Activated naive CD4-positive, alpha-beta T cell treated with anti-CD3 and anti-CD28 coated beads for 36 hours (primary cell): ENCODE results near the gene PERP. TPM values are rescaled to one million over a fixed set of nuclear protein-coding genes. Genes with fewer than 3 reads are reported as not detected.
A peak's percentile ranks its signal among the peaks of the same experiment; 100 is the strongest.

ENCODE experiments used
- CTCF ChIA-PET: fragments of 350-600 bp; sonication (Branson Sonifier 250); formaldehyde crosslinking; loops from one replicate; lab custom pipeline; 2021; ENCODE audit warnings: antibody characterized with exemption; lab: Charles Lee
- DNase-seq: peaks from one replicate; pipeline ENCODE4 v3.0.0-alpha.2; 2020
- H3K27ac Mint-ChIP-seq: one replicate; pipeline ENCODE4 v1.8.0; 2021; ENCODE audit warnings: mild to moderate bottlenecking, mixed read lengths
- H3K27me3 Mint-ChIP-seq: one replicate; pipeline ENCODE4 v1.8.0; 2021; ENCODE audit warnings: low read depth, mixed read lengths
- H3K36me3 Mint-ChIP-seq: one replicate; pipeline ENCODE4 v1.8.0; 2021; ENCODE audit warnings: low read depth, mixed read lengths
- H3K4me1 Mint-ChIP-seq: one replicate; pipeline ENCODE4 v1.8.0; 2021; ENCODE audit warnings: low read depth, mixed read lengths
- H3K4me3 Mint-ChIP-seq: one replicate; pipeline ENCODE4 v1.8.0; 2021; ENCODE audit warnings: mild to moderate bottlenecking, moderate library complexity, mixed read lengths
- H3K9me3 Mint-ChIP-seq: one replicate; pipeline ENCODE4 v1.8.0; 2021; ENCODE audit warnings: mixed read lengths
- intact Hi-C: fragments of 100-400 bp; cut with micrococcal nuclease; formaldehyde crosslinking; loops from one replicate; pipeline ENCODE4 v1.15.1; 2023
- total RNA-seq, 2 experiments: library from RNA; stranded (reverse); gene quantifications; one replicate each; pipeline ENCODE4 v1.2.3, GENCODE V29; 2021

PERP gene
- total RNA-seq, 2 experiments from 2014 or later, result 4.3 to 4.4 TPM

DNA sequence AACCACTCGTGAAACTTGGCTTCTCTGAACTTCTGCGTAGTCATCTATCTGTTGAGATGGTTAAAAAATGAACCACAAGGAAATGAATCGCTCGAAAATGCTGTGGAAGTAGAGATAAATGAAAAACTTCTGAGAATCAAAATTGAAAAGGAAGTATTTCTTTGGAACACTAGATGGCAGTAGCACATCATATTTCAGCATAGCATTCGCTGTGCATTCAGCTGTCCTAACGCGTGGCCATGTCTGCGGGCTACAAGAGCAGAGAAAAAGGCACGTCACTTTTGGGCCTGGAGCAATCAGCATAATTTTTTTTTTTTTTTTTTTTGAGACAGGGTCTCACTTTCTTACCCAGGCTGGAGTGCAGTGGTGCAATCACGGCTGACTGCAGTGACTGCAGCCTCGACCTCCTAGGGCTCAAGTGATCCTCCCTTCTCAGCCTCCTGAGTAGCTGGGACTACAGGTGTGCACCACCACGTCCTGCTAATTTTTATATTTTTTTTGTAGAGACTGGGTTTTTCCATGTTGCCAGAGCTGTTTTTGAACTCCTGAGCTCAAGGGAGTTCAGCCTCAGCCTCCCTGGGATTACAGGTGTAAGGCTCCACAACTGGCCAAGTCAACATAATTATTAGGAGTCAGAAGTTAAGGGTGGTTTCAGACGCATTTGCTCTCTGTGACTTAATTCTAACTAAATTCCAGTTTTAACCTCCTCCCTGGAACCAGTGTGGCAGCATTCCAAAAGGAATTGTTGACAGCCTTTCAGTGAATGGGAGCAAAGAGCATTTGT lies 8.8 kb upstream of the PERP start:
- H3K36me3 Mint-ChIP-seq, result no peaks in the 10 kb centered on the region
- H3K27ac Mint-ChIP-seq, result no peak overlapping the region
- peak; percentile 60 for DNase-seq
- CTCF ChIA-PET, result interaction anchor here (0.6 to 4.1 kb wide), 43 partner anchors 8 to 655 kb away, joined by 3 to 47 read pairs (median 4); partner anchors contain the start of genes HEBP2 and PERP
- H3K27me3 Mint-ChIP-seq, result peaks cover 12% of the 10 kb centered on the region
- H3K4me1 Mint-ChIP-seq, result peaks cover 6% of the 10 kb centered on the region
- no peak overlapping the region for H3K4me3 Mint-ChIP-seq
- intact Hi-C loops, result loop anchor here (1.0 to 10.0 kb wide), 8 partner anchors 45 to 869 kb away; partner anchors contain the start of genes ARFGEF3 and REPS1
- H3K9me3 Mint-ChIP-seq, result no peaks in the 10 kb centered on the region

DNA sequence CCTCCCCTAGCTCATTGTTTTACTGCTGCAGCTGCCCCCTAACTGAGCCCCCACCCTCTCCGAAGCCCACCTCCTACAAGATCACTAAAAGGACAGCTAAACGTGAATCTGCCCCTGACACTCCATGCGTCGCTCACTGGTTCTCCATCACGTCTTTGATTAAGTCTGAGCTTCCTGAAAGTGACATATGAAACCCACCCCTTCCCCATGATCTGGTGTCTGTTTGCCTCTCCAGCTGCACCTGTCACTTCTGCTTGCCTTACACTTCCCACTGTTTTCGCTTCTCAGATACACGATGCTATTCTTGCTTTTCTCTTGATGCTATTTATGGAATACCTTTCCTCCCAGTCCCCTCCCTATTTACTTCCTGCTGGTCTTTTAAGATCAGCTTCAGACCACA lies 8.0 kb upstream of the PERP start:
- CTCF ChIA-PET, result interaction anchor here (0.7 to 4.1 kb wide), 25 partner anchors 9 to 649 kb away, joined by 3 to 47 read pairs (median 5); partner anchors contain the start of genes HEBP2 and PERP
- Mint-ChIP-seq H3K4me1 (peaks cover 6% of the 10 kb centered on the region), H3K4me3 (no peak overlapping the region), H3K36me3 (no peaks in the 10 kb centered on the region), H3K9me3 (no peaks in the 10 kb centered on the region), H3K27me3 (peaks cover 12% of the 10 kb centered on the region), H3K27ac (no peak overlapping the region)
- intact Hi-C loops, result loop anchor here (10.0 kb wide), 1 partner anchor 870 kb away; the partner anchor contains the start of gene REPS1
- no peak for DNase-seq

DNA sequence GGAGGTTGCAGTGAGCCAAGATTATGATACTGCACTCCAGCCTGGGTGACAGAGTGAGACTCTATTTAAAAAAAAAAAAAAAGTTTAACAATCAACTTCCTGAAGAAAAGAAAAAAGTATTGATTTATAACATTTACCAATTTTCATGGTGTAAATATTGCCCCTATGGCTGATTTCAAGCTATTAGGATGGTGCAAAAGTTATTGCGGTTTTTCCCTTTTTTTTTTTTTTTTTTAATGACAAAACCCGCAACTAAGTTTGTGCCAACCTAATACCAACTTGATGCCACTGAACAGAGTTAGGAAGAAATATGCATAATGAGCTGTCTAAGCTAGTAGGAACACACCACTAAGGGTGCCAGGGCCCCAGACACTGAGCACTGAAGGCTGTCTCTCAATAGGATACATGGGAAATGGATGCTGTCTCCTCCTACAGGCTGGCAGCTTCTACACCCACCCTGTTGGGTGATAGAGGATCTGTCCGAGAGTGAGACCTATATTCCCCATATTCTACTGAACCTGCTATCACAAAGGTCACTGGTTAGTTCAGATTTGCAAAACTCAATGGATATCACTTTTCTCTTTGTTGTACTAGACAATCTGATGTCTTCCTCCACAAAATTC lies 6.5 kb upstream of the PERP start:
- Mint-ChIP-seq H3K4me1 (peaks cover 10% of the 10 kb centered on the region), H3K27me3 (peaks cover 17% of the 10 kb centered on the region), H3K36me3 (no peaks in the 10 kb centered on the region), H3K27ac (no peak overlapping the region), H3K4me3 (no peak overlapping the region), H3K9me3 (no peaks in the 10 kb centered on the region)
- intact Hi-C loops, result loop anchor here (10.0 kb wide), 1 partner anchor 871 kb away; the partner anchor contains the start of gene REPS1
- DNase-seq, result no peak
- CTCF ChIA-PET, result interaction anchor here (0.6 to 4.1 kb wide), 7 partner anchors 142 to 1345 kb away, joined by 3 to 38 read pairs (median 5); no protein-coding TSS in a partner anchor

DNA sequence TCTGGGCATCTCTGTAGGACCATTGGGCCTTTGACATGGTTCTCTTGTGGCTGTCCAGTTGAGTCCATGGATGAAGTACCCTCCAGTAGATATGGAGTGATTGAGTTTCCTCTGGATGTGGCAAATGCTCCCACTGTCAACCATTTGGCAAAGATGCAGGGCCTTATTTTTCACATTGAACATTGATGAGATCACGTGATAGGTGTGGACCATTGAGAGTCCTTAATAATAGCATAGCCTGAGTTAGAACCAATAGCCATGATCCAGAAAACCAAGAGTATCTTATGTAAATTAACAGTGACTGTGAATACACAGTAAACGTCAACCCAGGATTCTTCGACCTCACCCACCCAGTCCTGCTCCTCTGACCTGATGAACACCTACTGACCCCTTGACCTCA lies 3.0 kb upstream of the PERP start:
- intact Hi-C loops, result loop anchor here (10.0 kb wide), 1 partner anchor 875 kb away; the partner anchor contains the start of gene REPS1
- CTCF ChIA-PET, result interaction anchor here (2.8 kb wide), 1 partner anchor 109 kb away, joined by 35 read pairs; no protein-coding TSS in a partner anchor

DNA sequence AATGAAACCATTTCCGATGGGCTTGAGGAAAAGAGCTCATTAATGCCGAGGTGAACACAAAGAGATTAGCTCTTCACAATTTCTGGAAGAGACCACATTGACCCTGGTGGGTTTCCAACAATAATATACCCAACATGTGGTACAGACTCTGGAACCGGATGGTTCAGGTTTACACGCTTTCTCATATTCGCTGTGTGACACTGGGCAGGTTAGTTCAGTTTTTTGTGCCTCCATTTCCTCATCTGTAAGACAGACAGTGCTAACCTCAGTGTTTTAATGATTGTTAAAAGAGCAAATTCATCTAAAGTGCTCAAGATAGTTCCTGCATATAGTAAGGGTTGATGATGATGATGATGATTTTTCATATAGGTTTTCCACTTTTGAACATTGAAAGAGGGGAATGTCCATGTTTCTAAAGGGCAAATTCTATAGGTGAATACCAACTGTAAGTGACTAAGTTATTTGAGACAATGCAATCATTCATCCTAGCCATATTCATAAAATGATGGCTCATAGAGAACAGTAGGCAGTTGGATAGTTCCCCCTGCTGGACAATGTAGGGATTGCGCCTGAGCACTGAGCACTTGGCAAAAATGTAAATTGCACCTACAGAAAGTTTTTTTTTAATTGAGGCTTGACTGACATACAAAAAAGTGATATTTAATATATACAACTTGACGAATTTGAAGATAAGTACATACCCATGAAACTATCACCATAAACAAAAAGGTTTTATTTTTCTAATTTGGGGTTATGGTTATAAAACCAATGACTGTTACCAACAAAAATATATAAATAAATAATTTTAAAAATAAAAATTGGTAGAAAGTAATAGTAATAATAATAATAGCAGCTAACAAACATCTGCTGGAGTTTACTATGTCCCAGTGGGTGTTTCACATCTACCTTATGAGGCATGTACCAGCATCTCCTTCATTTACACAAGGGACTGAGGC lies 2.1 kb upstream of the PERP start:
- peak; percentile 93 for DNase-seq
- Mint-ChIP-seq H3K27me3 (peaks cover 30% of the 10 kb centered on the region), H3K4me3 (no peak overlapping the region), H3K9me3 (no peaks in the 10 kb centered on the region), H3K4me1 (peaks cover 19% of the 10 kb centered on the region), H3K36me3 (no peaks in the 10 kb centered on the region), H3K27ac (no peak overlapping the region)
- intact Hi-C loops, result loop anchor here (1.0 to 10.0 kb wide), 13 partner anchors 103 to 839 kb away; partner anchors contain the start of genes HEBP2 and OLIG3
- CTCF ChIA-PET, result interaction anchor here (0.6 to 2.8 kb wide), 12 partner anchors 8 to 614 kb away, joined by 3 to 35 read pairs (median 4); no protein-coding TSS in a partner anchor

More for the DNA sequence above, 3.0 kb upstream of the PERP start:
- Mint-ChIP-seq H3K36me3 (no peaks in the 10 kb centered on the region), H3K27me3 (peaks cover 33% of the 10 kb centered on the region), H3K9me3 (no peaks in the 10 kb centered on the region), H3K4me1 (peaks cover 19% of the 10 kb centered on the region), H3K27ac (no peak overlapping the region), H3K4me3 (no peak overlapping the region)
- no peak for DNase-seq

DNA sequence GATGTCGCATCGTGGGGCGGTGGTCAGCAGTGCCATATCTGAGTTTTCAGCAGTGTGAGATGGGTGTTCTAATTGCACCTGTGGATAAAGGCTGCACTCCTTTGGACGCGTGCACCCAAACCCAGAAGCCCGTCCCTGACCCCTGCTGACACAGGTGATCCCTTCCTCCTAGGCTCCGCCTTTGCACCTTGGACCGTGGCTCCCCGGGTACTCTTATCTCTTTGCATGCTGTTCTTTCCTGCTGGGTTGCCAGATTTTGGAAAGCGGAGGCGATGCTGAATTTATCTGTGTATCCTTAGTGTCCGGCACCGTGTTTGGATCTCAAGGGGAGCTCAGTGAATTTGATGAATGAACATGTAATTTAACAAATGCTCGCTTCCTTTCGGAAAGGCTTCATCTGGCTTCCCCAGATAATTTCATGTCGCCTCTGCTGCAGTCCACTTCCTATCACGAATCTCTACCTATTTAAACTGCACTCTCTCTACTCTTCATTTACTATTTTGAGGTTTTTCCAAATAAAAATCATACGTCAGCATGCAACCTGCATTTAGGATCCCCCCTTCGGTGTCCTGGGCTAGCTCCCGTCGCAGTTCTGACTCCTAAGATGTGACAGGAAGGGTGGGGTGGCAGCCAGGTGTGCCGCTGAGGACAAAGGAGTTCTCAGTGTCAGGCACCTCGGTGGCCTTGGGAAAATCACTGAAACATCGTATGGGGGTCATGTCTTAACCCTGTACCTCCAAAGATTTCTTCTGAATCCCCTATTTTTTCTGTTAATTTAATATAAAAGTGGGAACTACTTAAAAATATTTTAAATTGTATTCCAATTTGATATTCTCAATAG lies 753 bp upstream of the PERP start:
- CTCF ChIA-PET, result interaction anchor here (0.7 to 2.8 kb wide), 11 partner anchors 7 to 404 kb away, joined by 3 to 35 read pairs (median 4); no protein-coding TSS in a partner anchor
- DNase-seq, result peak; percentile 35
- Mint-ChIP-seq H3K36me3 (no peaks in the 10 kb centered on the region), H3K4me3 (peak overlapping the region; percentile 79), H3K4me1 (peaks cover 19% of the 10 kb centered on the region), H3K27me3 (peaks cover 35% of the 10 kb centered on the region), H3K27ac (peak overlapping the region; percentile 22), H3K9me3 (no peaks in the 10 kb centered on the region)
- intact Hi-C loops, result loop anchor here (1.0 to 10.0 kb wide), 10 partner anchors 158 to 837 kb away; partner anchors contain the start of genes HEBP2 and OLIG3

DNA sequence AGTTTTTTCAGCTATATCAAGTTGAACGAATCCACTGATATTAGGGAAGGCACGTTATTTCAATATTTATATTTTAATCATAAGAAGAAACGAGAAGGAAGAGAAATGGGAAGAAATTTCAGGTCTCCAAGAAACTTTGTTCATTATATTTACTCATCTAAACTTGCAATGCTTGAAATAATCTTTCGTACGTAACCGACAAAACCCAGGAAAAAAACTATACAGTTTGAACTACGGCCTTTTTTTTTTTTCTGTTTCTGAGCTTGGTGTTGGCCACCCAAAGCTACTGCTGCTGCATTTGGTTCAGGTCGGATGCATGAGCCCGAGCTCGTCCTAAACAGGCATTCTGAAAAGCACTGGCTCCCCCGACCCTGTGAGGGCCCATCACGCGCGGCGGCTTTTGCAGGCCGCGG lies 548 bp downstream of the PERP start:
- DNase-seq, result no peak
- CTCF ChIA-PET, result interaction anchor here (0.6 to 3.0 kb wide), 5 partner anchors 9 to 409 kb away, joined by 3 to 26 read pairs (median 12); no protein-coding TSS in a partner anchor
- Mint-ChIP-seq H3K36me3 (no peaks in the 10 kb centered on the region), H3K27ac (no peak overlapping the region), H3K9me3 (no peaks in the 10 kb centered on the region), H3K4me1 (peaks cover 19% of the 10 kb centered on the region), H3K4me3 (peak overlapping the region; percentile 83), H3K27me3 (peaks cover 35% of the 10 kb centered on the region)
- intact Hi-C loops, result loop anchor here (1.0 to 10.0 kb wide), 8 partner anchors 156 to 762 kb away; partner anchors contain the start of gene OLIG3

DNA sequence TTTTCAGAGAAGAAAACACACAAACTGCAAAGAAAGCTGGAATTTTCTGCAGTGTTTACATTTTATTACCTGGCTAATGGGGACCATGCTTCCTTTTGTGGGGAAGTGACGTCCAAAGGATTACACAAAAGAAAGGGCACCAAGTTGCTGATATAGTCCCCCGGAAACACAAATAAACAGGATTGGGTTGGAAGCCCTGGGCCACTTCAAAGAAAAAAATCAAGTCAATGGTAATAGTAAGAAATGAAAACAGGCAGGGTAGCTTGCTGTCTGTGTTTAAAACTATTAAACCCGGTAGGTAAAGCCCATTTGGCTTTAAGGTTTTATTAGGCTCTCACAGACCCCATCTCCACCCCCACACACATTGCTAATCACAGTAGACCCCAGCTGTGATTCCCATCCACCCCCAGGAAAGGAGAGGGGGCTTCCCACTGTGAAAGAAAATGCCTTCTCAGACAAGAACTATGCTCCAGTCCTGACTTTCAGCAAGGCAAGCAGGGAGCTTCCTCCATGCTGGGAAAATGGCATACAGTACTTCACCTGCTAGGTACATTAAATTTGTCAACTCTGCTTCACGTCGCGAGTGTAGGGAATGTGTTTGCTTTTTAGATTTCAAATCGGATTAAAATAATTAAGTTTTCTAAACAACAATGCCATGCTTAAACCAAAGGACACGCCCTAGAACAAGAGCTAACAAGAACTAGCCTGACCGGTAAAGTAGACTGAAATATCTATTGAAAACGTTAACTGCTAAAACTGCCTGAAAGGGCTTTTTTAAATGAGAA lies 1.1 kb downstream of the PERP start:
- intact Hi-C loops, result loop anchor here (2.0 to 10.0 kb wide), 6 partner anchors 165 to 761 kb away; partner anchors contain the start of gene OLIG3
- CTCF ChIA-PET, result interaction anchor here (0.6 to 3.0 kb wide), 7 partner anchors 10 to 614 kb away, joined by 3 to 26 read pairs (median 4); no protein-coding TSS in a partner anchor
- no peak for DNase-seq
- H3K4me3 Mint-ChIP-seq, result peak overlapping the region; percentile 83
- no peaks in the 10 kb centered on the region for H3K36me3 Mint-ChIP-seq
- no peak overlapping the region for H3K27ac Mint-ChIP-seq
- H3K4me1 Mint-ChIP-seq, result peaks cover 19% of the 10 kb centered on the region
- H3K27me3 Mint-ChIP-seq, result peaks cover 35% of the 10 kb centered on the region
- H3K9me3 Mint-ChIP-seq, result no peaks in the 10 kb centered on the region

DNA sequence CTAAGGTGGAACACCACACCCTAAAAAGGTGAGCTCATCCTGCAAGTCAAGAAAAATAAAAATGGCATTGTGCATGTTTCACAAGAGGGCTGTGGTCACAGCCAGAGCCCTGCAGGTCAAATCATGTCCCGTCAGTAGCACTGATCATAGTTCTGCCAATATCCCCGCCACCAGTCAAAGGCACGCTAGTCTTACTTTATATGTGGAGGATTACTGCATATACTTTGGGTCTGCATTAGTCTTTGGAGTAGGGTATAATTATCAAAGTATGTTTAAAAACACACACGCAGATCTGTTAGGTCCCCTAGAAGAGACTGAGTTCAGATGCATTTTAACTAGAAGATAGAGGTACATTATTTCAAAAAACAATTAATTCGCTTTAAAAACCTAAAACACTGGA lies 1.8 kb downstream of the PERP start:
- CTCF ChIA-PET, result interaction anchor here (0.6 to 3.0 kb wide), 5 partner anchors 10 to 613 kb away, joined by 3 to 26 read pairs (median 12); no protein-coding TSS in a partner anchor
- DNase-seq, result no peak
- H3K4me1 Mint-ChIP-seq, result peaks cover 19% of the 10 kb centered on the region
- no peak overlapping the region for H3K27ac Mint-ChIP-seq
- H3K36me3 Mint-ChIP-seq, result no peaks in the 10 kb centered on the region
- peaks cover 35% of the 10 kb centered on the region for H3K27me3 Mint-ChIP-seq
- intact Hi-C loops, result loop anchor here (5.0 to 10.0 kb wide), 4 partner anchors 443 to 761 kb away; partner anchors contain the start of gene OLIG3
- H3K4me3 Mint-ChIP-seq, result no peak overlapping the region
- H3K9me3 Mint-ChIP-seq, result no peaks in the 10 kb centered on the region
